HEK293T (cell line): Measurements from ENCODE around the gene DCST2.

ENCODE experiments used
- BHLHE40 ChIP-seq: fragments of 450-650 bp; IDR thresholded peaks from 2 replicates; pipeline ENCODE4 v1.6.1; 2016; ENCODE audit warnings: mild to moderate bottlenecking, moderate library complexity, borderline replicate concordance
- ELF4 ChIP-seq: fragments of 450-650 bp; IDR thresholded peaks from 2 replicates; pipeline ENCODE4 v1.6.1; 2017; ENCODE audit warnings: antibody characterized with exemption
- FOXA1 ChIP-seq: fragments of 450-650 bp; IDR thresholded peaks from 2 replicates; pipeline ENCODE4 v1.6.1; 2016; ENCODE audit warnings: mild to moderate bottlenecking
- FOXK2 ChIP-seq: fragments of 450-650 bp; IDR thresholded peaks from 2 replicates; pipeline ENCODE4 v1.6.1; 2016; ENCODE audit warnings: mild to moderate bottlenecking
- FOXM1 ChIP-seq: fragments of 450-650 bp; IDR thresholded peaks from 2 replicates; pipeline ENCODE4 v1.6.1; 2017; ENCODE audit warnings: mild to moderate bottlenecking, borderline replicate concordance
- HDGF ChIP-seq: fragments of 450-650 bp; IDR thresholded peaks from 2 replicates; pipeline ENCODE4 v1.6.1; 2017; ENCODE audit warnings: antibody characterized with exemption, borderline replicate concordance
- L3MBTL2 ChIP-seq: fragments of 450-650 bp; conservative IDR thresholded peaks from 2 replicates; pipeline ENCODE4 v1.6.1; 2016; ENCODE audit warnings: mild to moderate bottlenecking
- LEF1 ChIP-seq: fragments of 450-650 bp; IDR thresholded peaks from 2 replicates; pipeline ENCODE4 v1.6.1; 2017; ENCODE audit warnings: mild to moderate bottlenecking, borderline replicate concordance
- NFRKB ChIP-seq: fragments of 450-650 bp; IDR thresholded peaks from 2 replicates; pipeline ENCODE4 v1.6.1; 2016; ENCODE audit warnings: mild to moderate bottlenecking, moderate library complexity
- SP1 ChIP-seq: fragments of 450-650 bp; IDR thresholded peaks from 2 replicates; pipeline ENCODE4 v1.6.1; 2017
- SUZ12 ChIP-seq: fragments of 450-650 bp; IDR thresholded peaks from 2 replicates; pipeline ENCODE4 v1.6.1; 2016; ENCODE audit warnings: mild to moderate bottlenecking
- TARDBP ChIP-seq: fragments of 450-650 bp; IDR thresholded peaks from 2 replicates; pipeline ENCODE4 v1.6.1; 2016
- ZNF384 ChIP-seq: fragments of 450-650 bp; IDR thresholded peaks from 2 replicates; pipeline ENCODE4 v1.6.1; 2016
- TF ChIP-seq, protein P1 (sequence below): fragments of 450-650 bp; IDR thresholded peaks from 2 replicates; pipeline ENCODE4 v1.6.1; 2016

- TF ChIP-seq FOXM1 = no peak
- TF ChIP-seq ELF4 = no peak
- no peak for TF ChIP-seq TARDBP
- TF ChIP-seq SP1 = no peak
- no peak for TF ChIP-seq HDGF
- no peak for TF ChIP-seq NFRKB
- TF ChIP-seq LEF1 = no peak
- no peak for TF ChIP-seq FOXK2
- TF ChIP-seq, protein P1, sequence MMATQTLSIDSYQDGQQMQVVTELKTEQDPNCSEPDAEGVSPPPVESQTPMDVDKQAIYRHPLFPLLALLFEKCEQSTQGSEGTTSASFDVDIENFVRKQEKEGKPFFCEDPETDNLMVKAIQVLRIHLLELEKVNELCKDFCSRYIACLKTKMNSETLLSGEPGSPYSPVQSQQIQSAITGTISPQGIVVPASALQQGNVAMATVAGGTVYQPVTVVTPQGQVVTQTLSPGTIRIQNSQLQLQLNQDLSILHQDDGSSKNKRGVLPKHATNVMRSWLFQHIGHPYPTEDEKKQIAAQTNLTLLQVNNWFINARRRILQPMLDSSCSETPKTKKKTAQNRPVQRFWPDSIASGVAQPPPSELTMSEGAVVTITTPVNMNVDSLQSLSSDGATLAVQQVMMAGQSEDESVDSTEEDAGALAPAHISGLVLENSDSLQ = no peak
- no peak for TF ChIP-seq L3MBTL2
- no peak for TF ChIP-seq ZNF384
- TF ChIP-seq SUZ12 = no peak
- TF ChIP-seq BHLHE40 = no peak
- no peak for TF ChIP-seq FOXA1
Observed at GRCh38 chr1:155000411-155000725, 33.2 kb downstream of the DCST2 start.
